Measurements from ENCODE around the gene MBLAC1. TPM values are rescaled to one million over a fixed set of nuclear protein-coding genes. Genes with fewer than 3 reads are reported as not detected.
A peak's percentile ranks its signal among the peaks of the same experiment; 100 is the strongest.

MBLAC1 gene
- total and polyA plus RNA-seq, 9 of the 15 experiments (the other 6 are each of a cell fraction or from before 2014, with no cell fraction given) = 0.03 to 3.1 (median 0.52) TPM

GRCh38 chr7:100088095-100088620 is 38.6 kb upstream of the MBLAC1 start (continued):
- TF ChIP-seq JUNB (CRISPR knock-in tag; conservative IDR thresholded peaks at IDR 0.05) (no peak), MTF1 (CRISPR knock-in tag; IDR thresholded peaks at IDR 0.05; ENCODE audit: borderline replicate concordance) (no peak), REST (IDR thresholded peaks at IDR 0.05; ENCODE audit: borderline replicate concordance) (peak; percentile 28; the same call in 1 of the 2 replicates), REST (CRISPR knock-in tag; IDR thresholded peaks at IDR 0.05; ENCODE audit: low read depth) (no peak)
